ENCODE results near the gene FKBP4.
"Not testable (repeated sequence)": the region's sequence is repeated elsewhere in the genome, so short reads cannot be mapped to it uniquely, and the experiment has no call there.

FKBP4 gene, protein sequence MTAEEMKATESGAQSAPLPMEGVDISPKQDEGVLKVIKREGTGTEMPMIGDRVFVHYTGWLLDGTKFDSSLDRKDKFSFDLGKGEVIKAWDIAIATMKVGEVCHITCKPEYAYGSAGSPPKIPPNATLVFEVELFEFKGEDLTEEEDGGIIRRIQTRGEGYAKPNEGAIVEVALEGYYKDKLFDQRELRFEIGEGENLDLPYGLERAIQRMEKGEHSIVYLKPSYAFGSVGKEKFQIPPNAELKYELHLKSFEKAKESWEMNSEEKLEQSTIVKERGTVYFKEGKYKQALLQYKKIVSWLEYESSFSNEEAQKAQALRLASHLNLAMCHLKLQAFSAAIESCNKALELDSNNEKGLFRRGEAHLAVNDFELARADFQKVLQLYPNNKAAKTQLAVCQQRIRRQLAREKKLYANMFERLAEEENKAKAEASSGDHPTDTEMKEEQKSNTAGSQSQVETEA

DNA sequence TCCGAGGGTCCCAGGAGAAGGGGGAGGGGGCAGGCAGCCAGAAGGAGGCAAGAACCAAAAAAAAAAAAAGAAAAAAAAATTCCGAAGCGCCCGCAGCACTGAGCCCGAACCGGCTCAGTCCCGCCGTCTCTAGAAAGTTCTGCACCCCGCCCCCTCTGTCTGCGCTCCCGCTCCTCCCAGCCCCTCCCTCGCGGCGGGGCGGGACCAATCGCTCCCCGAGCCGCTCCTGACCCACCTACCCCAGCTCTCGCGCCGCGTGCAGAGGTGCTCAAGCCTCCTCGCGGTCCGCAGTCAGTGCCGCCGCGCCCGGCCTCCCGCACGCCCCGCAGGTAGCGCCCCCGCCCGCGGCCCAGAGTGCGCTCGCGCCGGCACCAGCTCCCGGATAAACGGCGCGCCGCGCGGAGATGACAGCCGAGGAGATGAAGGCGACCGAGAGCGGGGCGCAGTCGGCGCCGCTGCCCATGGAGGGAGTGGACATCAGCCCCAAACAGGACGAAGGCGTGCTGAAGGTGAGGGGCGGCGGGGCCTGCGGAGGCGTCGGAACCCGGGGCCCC lies at the start of gene FKBP4:
Gene FKBP4 (plus strand): TSS at position 235 of the 554 bp plus-strand sequence. CDS start 170 bp downstream, at position 405.
- DNase-seq (ENCODE audit: low spot score): peak; percentile 86

DNA sequence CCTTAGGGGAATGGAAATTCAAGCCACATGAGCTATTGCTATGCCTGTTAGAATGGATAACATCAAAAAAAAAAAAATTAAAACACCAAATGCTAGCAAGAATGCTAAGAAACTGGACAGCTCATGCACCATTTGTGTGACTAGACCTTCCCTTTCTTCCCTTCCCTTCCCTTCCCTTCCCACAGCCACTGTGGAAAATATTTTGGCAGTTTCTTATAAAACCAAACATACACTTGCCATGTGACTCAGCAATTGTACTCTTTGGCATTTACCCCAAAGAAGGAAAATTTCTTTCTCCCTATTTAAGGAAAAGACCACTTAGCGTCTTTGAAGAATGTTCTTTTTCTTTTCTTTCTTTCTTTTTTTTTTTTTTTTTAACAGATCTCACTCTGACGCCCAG lies 49.1 kb upstream of the FKBP4 start:
- DNase-seq (ENCODE audit: low spot score): no peak

DNA sequence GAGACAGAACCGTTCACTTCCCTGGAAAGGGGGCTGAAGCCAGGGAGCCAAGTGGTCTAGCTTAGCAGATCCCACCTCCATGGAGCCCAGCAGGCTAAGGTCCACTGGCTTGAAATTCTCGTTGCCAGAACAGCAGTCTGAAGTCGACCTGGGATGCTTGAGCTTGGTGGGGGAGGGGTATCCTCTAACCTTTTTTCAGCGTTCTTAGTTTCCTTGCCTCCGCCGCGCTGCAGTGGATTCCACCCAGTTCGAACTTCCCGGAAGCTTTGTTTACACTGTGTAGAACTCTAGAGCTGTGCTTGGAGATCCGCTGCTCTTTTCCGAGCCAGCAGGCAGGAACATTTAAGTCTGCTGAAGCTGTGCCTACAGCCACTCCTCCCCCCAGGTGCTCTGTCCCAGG lies 45.2 kb upstream of the FKBP4 start:
- DNase-seq (ENCODE audit: low spot score): no peak

DNA sequence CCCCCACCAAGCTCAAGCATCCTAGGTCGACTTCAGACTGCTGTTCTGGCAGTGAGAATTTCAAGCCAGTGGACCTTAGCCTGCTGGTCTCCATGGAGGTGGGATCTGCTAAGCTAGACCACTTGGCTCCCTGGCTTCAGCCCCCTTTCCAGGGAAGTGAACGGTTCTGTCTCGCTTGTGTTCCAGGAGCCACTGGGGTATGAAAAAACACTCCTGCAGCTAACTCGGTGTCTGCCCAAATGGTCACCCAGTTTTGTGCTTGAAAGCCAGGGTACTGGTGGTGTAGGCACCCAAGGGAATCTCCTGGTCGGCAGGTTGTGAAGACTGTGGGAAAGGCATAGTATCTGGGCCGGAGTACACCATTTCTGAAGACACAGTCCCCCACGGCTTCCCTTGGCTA lies 44.6 kb upstream of the FKBP4 start:
- no peak for DNase-seq (ENCODE audit: low spot score)

DNA sequence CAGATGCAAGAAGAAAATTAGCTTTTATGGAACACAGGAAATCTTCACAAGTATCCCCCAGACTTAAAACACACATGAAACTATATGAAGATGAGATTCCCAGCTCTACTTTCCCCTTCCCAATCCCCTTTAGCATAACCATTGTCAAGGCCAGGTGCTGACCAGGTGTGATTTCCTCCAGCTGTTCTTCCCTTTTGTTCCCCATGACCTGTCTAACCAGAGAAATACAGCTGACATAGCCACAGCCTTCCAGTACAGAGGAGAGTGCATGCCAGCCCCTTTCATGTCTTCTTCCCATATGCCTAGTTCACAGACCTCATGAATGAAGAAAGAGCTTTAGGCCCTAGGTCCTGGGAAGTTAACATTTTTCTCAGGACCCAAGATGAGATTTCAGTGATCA lies 43.5 kb upstream of the FKBP4 start:
- DNase-seq (ENCODE audit: low spot score): no peak

DNA sequence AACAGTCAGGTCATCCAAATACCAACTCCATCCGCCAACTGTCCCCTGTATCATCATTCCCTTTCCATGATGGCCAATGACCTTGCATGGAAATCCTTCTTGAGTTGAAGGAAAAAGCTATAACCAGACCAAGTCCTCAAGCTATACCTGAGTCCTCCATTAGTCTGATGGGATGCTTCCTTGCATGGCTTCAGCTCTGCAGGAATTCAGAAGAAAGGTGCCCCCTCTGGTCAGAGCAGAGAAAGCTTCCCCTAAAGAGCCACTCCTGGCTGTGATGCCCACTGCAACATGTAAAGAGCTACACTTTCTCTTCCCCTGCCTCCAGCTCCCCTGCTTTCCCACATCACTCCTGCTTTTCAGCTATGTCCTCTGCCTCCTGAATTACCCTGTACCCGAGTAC lies 43.1 kb upstream of the FKBP4 start:
- DNase-seq (ENCODE audit: low spot score): peak; percentile 19

DNA sequence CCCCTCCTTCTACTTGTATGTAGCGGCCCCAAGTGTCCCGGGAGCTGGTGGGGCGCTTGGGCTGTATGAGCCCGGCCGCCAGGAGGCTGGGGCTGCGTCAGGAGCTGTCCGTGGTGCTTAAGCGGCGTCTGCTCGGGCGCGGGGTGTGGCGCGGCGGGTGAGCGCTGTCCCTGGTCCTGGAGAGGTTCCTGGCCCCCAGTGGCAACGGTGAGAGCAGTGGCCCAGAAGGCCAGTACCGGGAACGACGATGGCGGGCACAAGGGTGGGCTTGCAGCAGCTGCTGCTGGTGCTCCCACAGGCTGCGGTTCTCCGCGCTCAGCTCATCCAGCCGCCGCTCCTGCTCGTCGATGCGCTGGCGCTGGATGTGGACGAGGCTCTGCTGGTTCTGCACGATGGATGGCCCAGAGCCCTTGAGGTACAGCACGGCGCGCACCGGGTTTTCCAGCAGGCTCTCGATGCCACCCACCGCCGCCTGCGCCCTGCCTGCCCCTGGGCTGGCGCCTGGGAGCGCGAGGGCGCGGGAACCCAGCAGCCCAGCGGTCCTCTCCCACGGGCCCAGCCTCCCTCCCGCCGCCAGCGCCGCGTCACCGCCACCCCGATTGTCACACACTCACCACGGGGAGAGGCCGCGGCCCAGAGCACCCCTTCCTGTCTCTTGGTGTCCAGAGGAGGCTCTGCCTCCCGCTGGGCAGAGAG lies 41.9 kb upstream of the FKBP4 start:
- DNase-seq (ENCODE audit: low spot score): peak; percentile 32

DNA sequence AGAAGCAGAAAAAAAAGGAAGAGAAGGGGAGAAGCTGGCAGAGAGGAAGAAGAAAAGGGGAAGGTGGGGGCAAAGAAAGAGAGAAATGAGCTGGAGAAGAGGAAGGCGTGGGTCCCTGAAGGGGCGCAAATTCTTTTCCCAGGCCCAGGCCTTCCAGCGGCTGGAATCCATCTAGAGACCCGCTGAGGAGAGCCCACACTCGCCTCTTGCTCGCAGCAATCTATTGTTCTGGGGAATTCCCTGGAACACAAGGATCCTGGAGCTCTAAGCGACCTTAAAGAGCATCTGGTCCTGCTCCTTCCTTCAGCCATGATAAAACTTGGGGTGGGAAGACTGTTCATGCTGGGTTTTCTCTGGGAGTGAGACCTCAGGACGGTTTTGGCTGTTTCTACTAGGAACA lies 41.2 kb upstream of the FKBP4 start:
- DNase-seq (ENCODE audit: low spot score): no peak

DNA sequence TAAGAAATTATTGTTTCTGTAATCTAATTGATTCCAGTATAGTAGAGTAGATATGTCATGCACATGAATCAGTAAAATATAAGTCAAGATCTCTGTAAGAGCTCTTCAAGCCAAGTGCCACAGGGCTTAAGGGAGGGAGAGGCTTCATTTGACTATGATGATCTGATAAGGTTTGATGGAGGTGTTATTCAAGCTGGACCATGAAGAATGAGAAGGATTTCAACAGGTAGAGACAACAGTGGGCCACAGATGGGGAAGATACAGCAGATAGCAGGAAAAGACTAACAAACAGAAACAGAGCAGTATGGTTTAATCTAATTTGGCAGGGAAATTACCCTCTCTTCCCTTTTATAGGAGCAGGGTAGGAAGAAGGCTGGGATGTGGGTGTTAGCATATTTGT lies 40.6 kb upstream of the FKBP4 start:
- DNase-seq (ENCODE audit: low spot score): no peak

DNA sequence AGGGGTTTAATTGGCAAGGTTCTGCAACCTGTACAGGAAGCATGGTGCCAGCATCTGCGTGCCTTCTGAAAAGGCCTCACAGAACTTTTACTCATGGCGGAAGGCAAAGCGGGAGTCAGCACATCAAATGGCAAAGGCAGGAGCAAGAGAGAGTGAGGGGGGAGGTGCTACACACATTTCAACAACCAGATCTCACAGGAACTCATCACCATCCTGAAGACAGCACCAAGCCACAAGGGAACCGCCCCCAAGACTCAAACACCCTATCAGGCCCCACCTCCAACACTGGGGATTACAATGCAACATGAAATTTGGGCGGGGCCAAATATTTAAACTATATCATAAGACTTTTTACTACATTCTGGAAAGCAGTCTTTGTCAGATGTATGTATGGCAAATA lies 38.0 kb upstream of the FKBP4 start:
- peak; percentile 44 for DNase-seq (ENCODE audit: low spot score)

DNA sequence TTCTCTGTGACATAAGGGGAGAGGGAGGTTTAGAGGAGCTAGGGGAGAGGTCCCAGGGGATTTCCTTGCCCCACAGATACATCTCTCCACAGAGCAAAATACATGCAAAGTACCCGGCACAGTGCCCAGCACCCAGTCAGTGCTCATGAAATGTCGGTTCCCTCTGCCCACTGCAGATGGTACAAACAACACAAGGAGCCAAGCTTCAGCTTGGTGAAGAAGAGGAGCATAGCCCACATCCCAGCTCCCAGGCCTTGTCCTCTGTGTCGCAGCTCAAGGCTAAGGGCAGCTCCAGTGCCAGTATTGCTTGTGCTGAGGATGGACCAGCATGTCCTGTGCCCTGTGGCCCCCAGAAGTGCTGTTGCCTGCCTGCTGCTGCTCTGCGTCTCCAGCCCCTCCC lies 35.0 kb upstream of the FKBP4 start:
- DNase-seq (ENCODE audit: low spot score): no peak

DNA sequence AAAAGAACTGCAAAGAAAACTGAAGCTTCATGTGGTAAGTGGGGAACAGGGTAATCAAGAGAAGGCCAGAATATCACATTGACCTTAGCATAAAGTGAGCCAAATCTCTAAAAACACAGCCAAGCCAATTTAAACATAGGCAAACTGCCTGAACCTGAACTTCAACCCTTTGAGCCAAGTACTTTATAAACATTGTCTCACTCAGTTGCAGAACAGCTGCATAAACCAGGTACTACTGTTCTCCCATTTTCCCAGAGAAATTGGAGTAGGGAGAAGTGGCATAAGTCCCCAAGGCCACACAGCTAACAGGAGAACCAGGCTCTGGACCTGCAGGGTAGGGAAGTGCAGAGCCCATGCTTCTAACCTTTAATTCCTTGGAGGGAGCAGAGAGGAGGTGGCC lies 30.4 kb upstream of the FKBP4 start:
- no peak for DNase-seq (ENCODE audit: low spot score)

DNA sequence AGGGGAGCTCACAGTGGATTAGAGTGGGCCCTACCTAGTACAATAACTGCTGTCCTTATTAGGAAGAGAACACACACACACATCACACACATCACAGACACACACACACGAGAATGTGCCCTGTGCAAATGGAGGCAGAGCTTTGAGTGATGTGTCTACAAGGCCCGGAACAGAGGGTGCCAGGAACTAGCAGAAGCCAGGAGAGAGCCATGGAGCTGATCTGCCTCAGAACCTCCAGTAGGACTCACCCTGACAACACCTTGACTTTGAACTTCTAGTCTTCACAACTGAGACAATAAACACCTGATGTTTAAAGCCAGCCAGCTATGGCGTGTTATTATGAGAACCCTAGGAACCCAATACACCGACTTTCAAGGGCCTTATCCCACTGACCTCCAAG lies 29.7 kb upstream of the FKBP4 start:
- DNase-seq (ENCODE audit: low spot score): no peak

DNA sequence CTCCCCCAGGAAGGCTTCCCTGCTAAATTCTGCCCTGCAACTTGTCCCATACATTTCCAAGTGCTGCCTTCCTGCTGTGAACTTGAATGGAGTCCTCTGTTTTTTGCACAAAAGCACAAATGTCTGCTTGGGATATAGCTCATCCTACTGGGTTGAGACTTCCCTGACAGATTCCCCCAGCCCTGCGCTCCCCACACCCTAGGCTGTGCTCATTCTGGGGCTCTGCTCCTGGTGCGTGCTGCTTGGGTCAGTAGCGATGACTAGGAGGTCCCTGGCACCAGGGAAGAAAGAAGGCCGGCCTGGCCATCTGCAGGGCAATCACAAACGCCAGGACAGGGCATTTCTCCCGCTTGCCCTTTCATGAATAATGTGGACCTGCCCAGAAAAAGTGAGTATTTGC lies 29.2 kb upstream of the FKBP4 start:
- no peak for DNase-seq (ENCODE audit: low spot score)

DNA sequence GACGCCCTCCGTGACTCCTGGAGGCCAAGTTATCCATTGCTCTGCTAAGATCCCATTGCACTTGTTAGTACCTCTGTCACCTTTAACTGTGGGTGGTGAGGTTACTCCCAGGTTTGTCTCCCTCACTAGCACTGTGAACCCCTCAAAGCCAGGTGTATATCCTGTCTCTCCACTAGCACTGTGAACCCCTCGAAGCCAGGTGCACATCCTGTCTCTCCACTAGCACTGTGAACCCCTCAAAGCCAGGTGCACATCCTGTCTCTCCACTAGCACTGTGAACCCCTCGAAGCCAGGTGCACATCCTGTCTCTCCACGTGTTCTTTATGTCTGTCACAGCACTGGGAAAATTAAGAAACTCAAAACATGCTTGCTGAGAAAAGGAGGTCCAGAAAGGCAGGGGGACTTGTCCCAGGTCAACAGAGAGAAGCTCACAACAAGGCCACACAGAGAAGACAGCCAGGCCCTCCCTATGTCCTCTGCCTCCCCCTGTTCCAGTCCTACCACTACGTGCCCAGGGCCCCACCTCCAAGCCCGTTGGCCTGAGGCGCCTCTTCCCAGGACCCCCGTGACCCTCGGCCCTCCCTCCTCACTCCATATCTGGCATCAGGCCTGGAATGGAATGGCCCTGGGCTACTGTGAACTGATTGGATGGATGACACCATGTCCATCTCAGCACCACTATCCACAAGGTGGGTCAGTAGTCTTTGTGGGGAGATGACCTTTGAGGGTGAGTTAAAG lies 26.4 kb upstream of the FKBP4 start:
- DNase-seq (ENCODE audit: low spot score): no peak

DNA sequence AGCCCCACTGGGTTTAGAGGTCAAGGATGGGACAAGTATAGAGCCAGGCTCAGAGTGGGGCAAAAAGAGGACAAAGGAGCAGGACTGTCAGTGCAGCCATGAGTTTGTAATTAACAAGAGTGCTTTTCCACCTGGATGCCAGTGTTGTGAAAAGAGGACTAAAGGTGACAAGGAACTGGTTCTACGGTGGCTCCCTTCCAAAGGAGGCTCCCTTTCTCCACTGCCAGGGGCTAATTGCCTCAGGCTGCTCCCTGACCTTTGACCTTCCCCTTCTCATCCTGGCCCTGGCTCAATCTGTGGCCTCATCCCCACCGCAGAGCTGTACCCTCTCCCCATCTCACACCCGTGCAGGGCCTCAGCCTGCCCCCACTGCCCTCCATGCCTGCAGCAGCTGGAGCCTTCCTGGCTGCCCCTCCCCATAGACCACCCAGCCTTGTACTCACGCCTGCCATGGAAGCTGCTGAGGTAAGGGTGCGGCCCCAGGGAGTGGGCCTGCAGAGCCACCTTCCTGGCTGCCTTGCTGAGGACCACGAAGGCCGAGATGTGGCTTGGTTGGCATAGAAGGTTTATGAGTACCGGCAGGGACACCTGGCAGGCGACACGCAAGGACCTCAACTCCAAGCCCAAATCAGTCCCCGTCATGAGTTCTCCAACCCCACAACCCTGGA lies 24.8 kb upstream of the FKBP4 start:
- no peak for DNase-seq (ENCODE audit: low spot score)

DNA sequence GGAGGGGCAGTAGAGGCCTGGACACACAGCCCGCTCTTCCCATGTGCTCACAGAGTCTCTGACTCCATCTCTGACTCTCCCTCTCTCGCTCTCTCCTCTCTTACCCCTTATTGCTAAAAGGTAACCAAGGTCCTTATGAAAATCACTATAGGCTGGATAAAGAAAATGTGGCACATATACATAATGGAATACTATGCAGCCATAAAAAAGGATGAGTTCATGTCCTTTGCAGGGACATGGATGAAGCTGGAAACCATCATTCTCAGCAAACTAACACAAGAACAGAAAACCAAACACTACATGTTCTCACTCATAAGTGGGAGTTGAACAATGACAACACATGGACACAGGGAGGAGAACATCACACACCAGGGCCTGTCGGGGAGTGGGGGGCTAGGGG lies 24.2 kb upstream of the FKBP4 start:
- not testable (repeated sequence) for DNase-seq (ENCODE audit: low spot score)

DNA sequence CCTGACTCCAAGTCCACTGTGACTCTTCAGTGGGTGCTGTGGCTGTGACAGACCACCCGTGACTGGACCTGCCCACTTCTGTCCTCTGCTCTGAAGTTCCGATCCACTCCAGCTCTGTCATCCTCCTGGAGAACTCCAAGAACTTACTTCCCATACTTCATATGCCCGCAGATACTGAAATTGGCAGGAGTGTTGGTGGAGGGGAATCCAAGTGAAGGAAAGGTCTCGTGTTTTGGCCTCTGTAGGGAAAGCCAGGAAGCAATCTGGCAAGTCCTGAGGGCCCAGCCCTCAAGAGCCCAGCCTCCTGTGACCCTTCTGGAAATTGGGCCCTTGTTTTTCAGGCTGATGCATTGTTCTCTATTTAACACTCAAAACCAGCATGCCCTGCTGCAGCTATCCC lies 22.4 kb upstream of the FKBP4 start:
- DNase-seq (ENCODE audit: low spot score): no peak

DNA sequence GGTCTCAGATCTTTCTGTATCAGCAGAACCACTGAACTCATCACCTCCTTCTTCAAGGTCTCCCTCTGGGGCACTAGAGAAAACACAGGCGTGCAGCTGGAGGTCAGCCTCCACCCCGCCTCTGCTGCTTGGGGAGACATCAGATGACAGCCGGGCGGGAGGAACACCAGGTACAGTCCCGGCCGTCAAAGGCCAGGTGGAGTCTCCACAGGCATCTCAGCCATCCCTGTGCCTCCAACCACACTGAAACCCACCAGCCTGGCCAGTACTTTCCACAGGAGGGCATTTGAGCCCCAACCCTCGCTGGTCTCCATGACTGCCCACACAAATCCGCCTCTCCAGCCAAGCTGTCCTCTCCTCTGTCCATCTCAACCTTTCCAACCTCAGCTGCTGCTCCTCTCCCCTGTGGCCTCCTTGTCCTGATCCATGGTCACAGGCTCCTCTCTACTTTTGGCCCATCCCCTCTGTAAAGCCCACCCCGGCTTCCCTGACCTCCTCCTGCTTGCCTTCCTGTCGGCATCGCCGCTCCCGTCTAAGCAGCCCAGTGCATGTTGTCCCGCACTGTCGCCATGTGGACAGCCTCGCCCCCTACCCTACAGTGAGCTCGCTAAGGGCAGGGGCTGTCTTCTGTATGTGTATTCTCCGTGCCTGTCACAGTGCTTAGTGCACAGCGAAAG lies 21.4 kb upstream of the FKBP4 start:
- DNase-seq (ENCODE audit: low spot score): no peak

DNA sequence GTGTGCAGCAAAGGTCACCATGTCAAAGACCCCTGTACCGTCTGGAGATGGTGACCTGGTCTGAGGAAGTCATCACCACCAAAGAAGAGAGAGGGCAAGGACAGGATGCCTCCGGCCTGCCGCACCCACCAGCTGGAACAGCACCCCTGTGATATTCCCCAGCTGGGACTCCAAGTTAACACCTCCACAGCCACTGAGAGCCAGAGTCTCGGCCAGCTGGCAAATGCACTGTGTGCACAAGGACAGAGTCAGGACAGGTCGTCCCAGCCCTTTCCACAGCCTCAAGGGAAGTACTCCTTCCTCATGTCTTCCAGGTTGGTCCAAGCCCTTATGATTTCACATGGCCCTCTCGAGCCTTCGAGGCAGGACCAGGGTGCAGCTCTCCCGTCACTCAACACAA lies 19.3 kb upstream of the FKBP4 start:
- DNase-seq (ENCODE audit: low spot score): no peak

DNA sequence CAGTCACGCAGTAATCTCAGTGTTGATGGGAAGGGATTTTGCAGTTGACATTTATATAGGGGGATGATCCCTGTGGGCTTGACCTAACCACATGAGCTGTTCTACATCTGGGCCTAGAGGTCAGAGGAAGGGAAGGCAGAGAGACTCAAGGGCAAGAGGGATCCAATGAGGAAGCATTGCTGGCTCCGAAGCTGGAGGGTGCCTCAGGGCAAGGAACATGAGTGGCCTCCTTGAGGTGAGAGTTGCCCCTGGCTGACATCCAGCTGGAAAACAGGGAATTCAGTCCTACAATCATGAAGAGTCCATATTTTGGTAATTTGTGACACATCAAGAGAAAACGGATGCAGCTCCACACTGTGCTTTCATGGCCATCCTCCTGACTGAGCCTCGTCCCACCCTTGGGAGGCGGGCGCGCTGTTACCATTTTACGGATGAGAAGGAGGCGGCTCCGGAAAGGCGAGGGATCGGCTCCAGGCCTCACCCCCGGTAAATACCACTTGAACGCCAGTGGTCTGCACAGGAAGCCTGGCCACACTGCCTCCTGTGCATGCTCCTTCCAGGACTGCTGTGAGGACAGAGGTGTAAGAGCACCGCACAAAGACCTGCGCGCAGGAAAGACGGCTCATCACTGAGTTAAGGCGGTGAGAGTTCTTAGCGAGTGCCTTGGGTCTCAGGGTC lies 18.5 kb upstream of the FKBP4 start:
- no peak for DNase-seq (ENCODE audit: low spot score)

Data from NAMALWA (cell line).